Tibial nerve (tissue), 4 donors: ENCODE data around the gene S100A5. TPM values are rescaled to one million over a fixed set of nuclear protein-coding genes. Genes with fewer than 3 reads are reported as not detected.
"Not testable (repeated sequence)": the region's sequence is repeated elsewhere in the genome, so short reads cannot be mapped to it uniquely, and the experiment has no call there.

ENCODE experiments used
- DNase-seq, 2 donors: peaks; one replicate each; pipeline ENCODE4 v3.0.0-alpha.2; 2019; ENCODE audit warnings: low spot score in 2 of 2
- H3K27ac ChIP-seq, 4 donors: fragments of 200-600 bp; sonication (generic) in 3 of 4; one replicate each; pipeline ENCODE4 v1.5.1; 2017 to 2019; ENCODE audit warnings: mild to moderate bottlenecking in 1 of 4
- H3K27me3 ChIP-seq, 2 donors: fragments of 200-600 bp; sonication (generic) in 1 of 2; one replicate each; pipeline versions ENCODE4 v1.5.1 to v1.6.0; 2017 to 2019
- H3K36me3 ChIP-seq, 3 donors: fragments of 200-600 bp; sonication (generic); one replicate each; pipeline ENCODE4 v1.5.1; 2018 to 2019
- H3K4me1 ChIP-seq, 4 donors: fragments of 200-600 bp; sonication (generic) in 3 of 4; one replicate each; pipeline ENCODE4 v1.5.1; 2017 to 2019
- H3K4me3 ChIP-seq, 4 donors: fragments of 200-600 bp; sonication (generic) in 3 of 4; one replicate each; pipeline ENCODE4 v1.5.1; 2017 to 2019; ENCODE audit warnings: mild to moderate bottlenecking in 1 of 4, moderate library complexity in 1 of 4
- H3K9me3 ChIP-seq, 4 donors: fragments of 200-600 bp; sonication (generic) in 3 of 4; one replicate each; pipeline ENCODE4 v1.5.1; 2017 to 2019
- EP300 ChIP-seq, 2 donors: sonication (generic); formaldehyde crosslinking; IDR thresholded peaks; one replicate each; pipeline ENCODE4 v1.6.1; 2017; ENCODE audit warnings: antibody characterized with exemption in 2 of 2, mild to moderate bottlenecking in 1 of 2
- POLR2A ChIP-seq, 2 donors: fragments of 450-650 bp; IDR thresholded peaks; one replicate each; pipeline ENCODE4 v1.6.1; 2017; ENCODE audit warnings: antibody characterized with exemption in 2 of 2, mild to moderate bottlenecking in 2 of 2, moderate library complexity in 2 of 2
- WGBS, 2 donors: methylation state at CpG; one replicate each; pipeline ENCODE4 v1.1.5; 2018; 5-methylcytosine and 5-hydroxymethylcytosine counted together
- total RNA-seq, 4 donors: library from RNA; depleted of rRNA; stranded (reverse); fragments of >200 nt; gene quantifications; one replicate each; pipeline ENCODE4 v1.1.0, GENCODE V29; 2016
- TF ChIP-seq, protein P1 (sequence below), 5 experiments: fragments of 200-600 bp in 3 of 5; fragments of 450-650 bp in 2 of 5; sonication (generic) in 3 of 5; IDR thresholded peaks; one replicate each; pipeline ENCODE4 v1.5.1; 2016 to 2019; ENCODE audit warnings: antibody characterized with exemption in 5 of 5, mild to moderate bottlenecking in 3 of 5, moderate library complexity in 2 of 5

Gene S100A5
- total RNA-seq, 4 donors from 2014 or later: not detected

DNA sequence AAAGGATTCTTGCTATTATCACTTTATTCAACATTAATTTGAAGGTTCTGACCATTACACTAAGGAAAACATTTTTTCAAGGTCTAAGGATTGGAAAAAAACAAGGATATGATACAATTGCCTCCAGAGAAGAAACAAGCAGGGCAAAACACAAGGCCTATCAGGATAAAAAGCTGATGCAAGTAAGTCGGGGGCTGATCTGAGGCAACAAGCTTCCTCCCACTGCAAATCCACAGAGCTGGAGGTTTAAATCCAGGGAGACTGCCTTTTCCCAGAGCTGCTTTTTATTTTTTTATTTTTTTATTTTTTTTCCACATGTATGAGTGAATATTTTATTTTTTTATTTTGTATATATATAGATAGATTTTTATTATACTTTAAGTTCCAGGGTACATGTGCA lies 44.3 kb upstream of the S100A5 start:
- Histone ChIP-seq H3K4me3 (no peak overlapping the region), H3K9me3 (no peaks in the 10 kb centered on the region), H3K27ac (no peak overlapping the region), H3K36me3 (no peaks in the 10 kb centered on the region), H3K4me1 (no peaks in the 10 kb centered on the region), H3K27me3 (no peaks in the 10 kb centered on the region)
- 71 to 77% methylated on average over 1 of the region's 1 CpG for WGBS, 2 donors
- TF ChIP-seq EP300 (IDR thresholded peaks at IDR 0.05): no peak
- TF ChIP-seq POLR2A (IDR thresholded peaks at IDR 0.05): no peak
- TF ChIP-seq, protein P1, sequence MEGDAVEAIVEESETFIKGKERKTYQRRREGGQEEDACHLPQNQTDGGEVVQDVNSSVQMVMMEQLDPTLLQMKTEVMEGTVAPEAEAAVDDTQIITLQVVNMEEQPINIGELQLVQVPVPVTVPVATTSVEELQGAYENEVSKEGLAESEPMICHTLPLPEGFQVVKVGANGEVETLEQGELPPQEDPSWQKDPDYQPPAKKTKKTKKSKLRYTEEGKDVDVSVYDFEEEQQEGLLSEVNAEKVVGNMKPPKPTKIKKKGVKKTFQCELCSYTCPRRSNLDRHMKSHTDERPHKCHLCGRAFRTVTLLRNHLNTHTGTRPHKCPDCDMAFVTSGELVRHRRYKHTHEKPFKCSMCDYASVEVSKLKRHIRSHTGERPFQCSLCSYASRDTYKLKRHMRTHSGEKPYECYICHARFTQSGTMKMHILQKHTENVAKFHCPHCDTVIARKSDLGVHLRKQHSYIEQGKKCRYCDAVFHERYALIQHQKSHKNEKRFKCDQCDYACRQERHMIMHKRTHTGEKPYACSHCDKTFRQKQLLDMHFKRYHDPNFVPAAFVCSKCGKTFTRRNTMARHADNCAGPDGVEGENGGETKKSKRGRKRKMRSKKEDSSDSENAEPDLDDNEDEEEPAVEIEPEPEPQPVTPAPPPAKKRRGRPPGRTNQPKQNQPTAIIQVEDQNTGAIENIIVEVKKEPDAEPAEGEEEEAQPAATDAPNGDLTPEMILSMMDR (IDR thresholded peaks at IDR 0.05): no peak
- DNase-seq: no peak

DNA sequence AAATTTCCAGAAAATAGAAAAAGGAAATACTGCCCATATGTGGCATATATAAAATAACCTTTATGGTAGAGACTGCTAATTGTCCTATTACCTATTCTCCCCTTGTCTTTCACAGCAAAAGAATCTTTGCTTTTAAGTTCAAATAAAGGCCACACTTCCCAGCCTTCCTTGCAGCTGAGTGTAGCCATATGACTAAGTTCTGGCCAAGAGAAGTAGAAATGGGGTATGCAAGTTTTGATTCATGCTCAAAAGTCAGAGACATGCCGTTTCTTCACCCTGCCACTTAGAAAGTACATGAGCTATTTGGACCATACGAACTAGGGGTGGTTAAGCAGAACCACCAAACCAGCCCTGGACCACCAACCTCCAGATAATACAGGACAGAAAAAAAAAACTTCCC lies 43.2 kb upstream of the S100A5 start:
- no peaks in the 10 kb centered on the region for H3K9me3 ChIP-seq
- H3K36me3 ChIP-seq: no peaks in the 10 kb centered on the region
- no peaks in the 10 kb centered on the region for H3K4me1 ChIP-seq
- WGBS, 2 donors: 60 to 78% methylated on average over 2 of the region's 2 CpGs
- H3K27ac ChIP-seq: no peak overlapping the region
- TF ChIP-seq POLR2A (IDR thresholded peaks at IDR 0.05) (no peak), EP300 (IDR thresholded peaks at IDR 0.05) (no peak)
- TF ChIP-seq, protein P1 (IDR thresholded peaks at IDR 0.05): no peak
- H3K4me3 ChIP-seq: no peak overlapping the region
- DNase-seq: no peak
- H3K27me3 ChIP-seq: no peaks in the 10 kb centered on the region

DNA sequence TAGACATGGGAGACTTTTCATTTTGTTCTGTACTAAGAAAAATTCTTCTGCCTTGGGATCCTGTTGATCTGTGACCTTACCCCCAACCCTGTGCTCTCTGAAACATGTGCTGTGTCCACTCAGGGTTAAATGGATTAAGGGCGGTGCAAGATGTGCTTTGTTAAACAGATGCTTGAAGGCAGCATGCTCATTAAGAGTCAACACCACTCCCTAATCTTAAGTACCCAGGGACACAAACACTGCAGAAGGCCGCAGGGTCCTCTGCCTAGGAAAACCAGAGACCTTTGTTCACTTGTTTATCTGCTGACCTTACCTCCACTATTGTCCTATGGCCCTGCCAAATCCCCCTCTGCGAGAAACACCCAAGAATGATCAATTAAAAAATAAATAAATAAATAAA lies 42.8 kb upstream of the S100A5 start:
- not testable (repeated sequence) for H3K9me3 ChIP-seq, DNase-seq, H3K27me3 ChIP-seq, H3K4me1 ChIP-seq, H3K27ac ChIP-seq, H3K4me3 ChIP-seq, H3K36me3 ChIP-seq
- WGBS, 2 donors: 80 to 84% methylated on average over 2 to 3 of the region's 3 CpGs

DNA sequence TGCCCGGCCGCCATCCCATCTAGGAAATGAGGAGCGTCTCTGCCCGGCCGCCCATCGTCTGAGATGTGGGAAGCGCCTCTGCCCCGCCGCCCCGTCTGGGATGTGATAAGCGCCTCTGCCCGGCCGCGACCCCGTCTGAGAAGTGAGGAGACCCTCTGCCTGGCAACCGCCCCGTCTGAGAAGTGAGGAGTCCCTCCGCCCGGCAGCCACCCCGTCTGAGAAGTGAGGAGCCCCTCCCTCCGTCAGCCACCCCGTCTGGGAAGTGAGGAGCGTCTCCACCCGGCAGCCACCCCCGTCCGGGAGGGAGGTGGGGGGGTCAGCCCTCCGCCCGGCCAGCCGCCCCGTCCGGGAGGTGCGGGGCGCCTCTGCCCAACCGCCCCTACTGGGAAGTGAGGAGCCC lies 42.1 kb upstream of the S100A5 start:
- DNase-seq, H3K36me3 ChIP-seq, H3K27me3 ChIP-seq, H3K4me1 ChIP-seq, H3K4me3 ChIP-seq, H3K27ac ChIP-seq, H3K9me3 ChIP-seq: not testable (repeated sequence)
- 90 to 95% methylated on average over 20 to 27 of the region's 34 CpGs for WGBS, 2 donors

DNA sequence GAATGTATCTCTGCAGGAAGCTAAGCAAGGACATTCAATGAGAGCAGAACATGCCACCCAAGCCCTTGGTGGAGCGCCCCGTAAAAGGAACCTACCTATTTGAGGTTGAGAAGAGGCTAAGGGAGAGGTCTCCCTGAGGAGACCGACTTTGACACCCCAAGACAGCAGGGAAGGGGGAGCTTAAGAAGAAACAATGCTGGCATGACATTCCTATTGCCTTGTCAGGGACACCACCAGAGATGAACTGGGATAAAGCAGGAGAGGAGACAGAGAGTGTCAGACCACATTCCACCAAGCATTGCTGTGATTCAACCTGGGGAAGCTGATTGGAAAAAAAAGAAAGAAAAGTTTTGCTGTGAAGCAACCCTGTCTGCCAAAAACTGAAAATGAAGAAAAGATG lies 38.2 kb upstream of the S100A5 start:
- Histone ChIP-seq H3K4me1 (peaks cover 0 to 8% (median 0%) of the 10 kb centered on the region in 4 donors), H3K27me3 (no peaks in the 10 kb centered on the region), H3K27ac (no peak overlapping the region), H3K4me3 (no peak overlapping the region), H3K36me3 (no peaks in the 10 kb centered on the region), H3K9me3 (no peaks in the 10 kb centered on the region)
- TF ChIP-seq EP300 (IDR thresholded peaks at IDR 0.05) (no peak), POLR2A (IDR thresholded peaks at IDR 0.05) (no peak)
- TF ChIP-seq, protein P1 (IDR thresholded peaks at IDR 0.05): no peak
- WGBS, 2 donors: 72 to 80% methylated on average over 3 of the region's 3 CpGs
- DNase-seq: no peak

DNA sequence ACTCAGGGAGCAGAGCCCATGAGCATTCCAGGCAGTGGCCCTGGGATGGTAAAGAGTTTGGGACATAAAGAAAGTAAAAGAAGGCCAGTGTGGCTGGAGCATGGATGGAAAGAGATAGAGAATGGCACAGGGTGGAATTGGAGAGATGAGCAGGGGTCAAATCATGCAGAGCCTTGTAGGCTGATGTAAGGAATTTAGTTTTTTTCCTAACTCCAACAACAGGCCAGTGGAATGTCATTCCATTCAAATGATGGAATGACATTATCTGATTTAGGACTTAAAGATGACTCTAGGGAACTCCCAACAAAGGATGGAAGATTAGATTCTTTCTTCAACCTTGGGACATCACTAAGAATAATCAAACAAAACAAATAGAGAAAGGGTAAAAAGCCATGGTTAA lies 37.8 kb upstream of the S100A5 start:
- H3K27me3 ChIP-seq: no peaks in the 10 kb centered on the region
- no peak overlapping the region for H3K4me3 ChIP-seq
- H3K4me1 ChIP-seq: peaks cover 0 to 8% (median under 1%) of the 10 kb centered on the region in 4 donors
- H3K36me3 ChIP-seq: no peaks in the 10 kb centered on the region
- no peak for DNase-seq
- no peak for TF ChIP-seq POLR2A (IDR thresholded peaks at IDR 0.05)
- TF ChIP-seq, protein P1 (IDR thresholded peaks at IDR 0.05): no peak
- no peak for TF ChIP-seq EP300 (IDR thresholded peaks at IDR 0.05)
- H3K27ac ChIP-seq: no peak overlapping the region
- H3K9me3 ChIP-seq: no peaks in the 10 kb centered on the region
